Neural crest cell (in vitro differentiated cells): ENCODE data around the gene MYO1B. TPM values are rescaled to one million over a fixed set of nuclear protein-coding genes. Genes with fewer than 3 reads are reported as not detected.

Source experiments
- DNase-seq: peaks from one replicate; pipeline ENCODE4 v3.0.0; 2021; ENCODE audit warnings: low read depth, mixed read lengths, low spot score
- H3K27ac Mint-ChIP-seq: one replicate; pipeline ENCODE4 v1.8.0; 2021; ENCODE audit warnings: mild to moderate bottlenecking, mixed read lengths; ENCODE audit not compliant: unreplicated experiment
- H3K27me3 Mint-ChIP-seq: 2 replicates; pipeline ENCODE4 v1.8.0; 2021; ENCODE audit warnings: low read depth, mild to moderate bottlenecking, mixed read lengths
- H3K36me3 Mint-ChIP-seq: 2 replicates; pipeline ENCODE4 v1.8.0; 2021; ENCODE audit warnings: low read depth, mild to moderate bottlenecking, mixed read lengths
- H3K4me1 Mint-ChIP-seq: 2 replicates; pipeline ENCODE4 v1.8.0; 2021; ENCODE audit warnings: mixed read lengths
- H3K4me3 Mint-ChIP-seq: one replicate; pipeline ENCODE4 v1.8.0; 2021; ENCODE audit warnings: mild to moderate bottlenecking, mixed read lengths
- H3K9me3 Mint-ChIP-seq: 2 replicates; pipeline ENCODE4 v1.8.0; 2021; ENCODE audit warnings: mixed read lengths
- total RNA-seq: library from RNA; stranded (reverse); gene quantifications from 2 replicates; pipeline ENCODE4 v1.2.1, GENCODE V29; 2021
- TF ChIP-seq, protein P1 (sequence below): fragments of 200-600 bp; sonication (generic); conservative IDR thresholded peaks from 2 replicates; pipeline ENCODE4 v1.5.0; 2021; ENCODE audit warnings: antibody characterized with exemption, mild to moderate bottlenecking

The MYO1B gene
- total RNA-seq, 1 donor from 2014 or later, result 116 TPM

DNA sequence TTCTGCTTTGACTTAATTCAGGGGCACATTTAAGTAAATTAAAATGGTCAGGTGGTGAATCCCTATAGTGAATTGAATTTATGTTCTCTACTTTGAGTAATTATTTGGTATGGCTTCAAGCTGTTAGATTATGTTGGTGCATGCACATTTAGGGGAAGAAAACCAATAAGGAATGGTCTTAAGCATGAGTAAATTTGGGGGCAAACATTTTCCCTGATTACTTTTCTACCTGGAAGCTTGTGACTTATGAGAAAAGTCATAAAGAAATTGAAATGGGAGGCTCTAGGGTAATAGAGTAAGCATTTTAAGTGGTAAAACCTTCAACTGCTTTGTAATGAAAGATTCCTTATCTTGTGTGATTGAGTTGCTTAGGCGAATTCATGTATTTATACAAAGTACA is 112.5 kb downstream of the MYO1B start:
- no peaks in the 10 kb centered on the region for H3K9me3 Mint-ChIP-seq
- no peak overlapping the region for H3K4me3 Mint-ChIP-seq
- H3K27ac Mint-ChIP-seq, result no peak overlapping the region
- no peaks in the 10 kb centered on the region for H3K4me1 Mint-ChIP-seq
- H3K36me3 Mint-ChIP-seq, result peaks cover 27% of the 10 kb centered on the region
- no peaks in the 10 kb centered on the region for H3K27me3 Mint-ChIP-seq
- no peak for DNase-seq
- TF ChIP-seq, protein P1, sequence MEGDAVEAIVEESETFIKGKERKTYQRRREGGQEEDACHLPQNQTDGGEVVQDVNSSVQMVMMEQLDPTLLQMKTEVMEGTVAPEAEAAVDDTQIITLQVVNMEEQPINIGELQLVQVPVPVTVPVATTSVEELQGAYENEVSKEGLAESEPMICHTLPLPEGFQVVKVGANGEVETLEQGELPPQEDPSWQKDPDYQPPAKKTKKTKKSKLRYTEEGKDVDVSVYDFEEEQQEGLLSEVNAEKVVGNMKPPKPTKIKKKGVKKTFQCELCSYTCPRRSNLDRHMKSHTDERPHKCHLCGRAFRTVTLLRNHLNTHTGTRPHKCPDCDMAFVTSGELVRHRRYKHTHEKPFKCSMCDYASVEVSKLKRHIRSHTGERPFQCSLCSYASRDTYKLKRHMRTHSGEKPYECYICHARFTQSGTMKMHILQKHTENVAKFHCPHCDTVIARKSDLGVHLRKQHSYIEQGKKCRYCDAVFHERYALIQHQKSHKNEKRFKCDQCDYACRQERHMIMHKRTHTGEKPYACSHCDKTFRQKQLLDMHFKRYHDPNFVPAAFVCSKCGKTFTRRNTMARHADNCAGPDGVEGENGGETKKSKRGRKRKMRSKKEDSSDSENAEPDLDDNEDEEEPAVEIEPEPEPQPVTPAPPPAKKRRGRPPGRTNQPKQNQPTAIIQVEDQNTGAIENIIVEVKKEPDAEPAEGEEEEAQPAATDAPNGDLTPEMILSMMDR, result no peak

DNA sequence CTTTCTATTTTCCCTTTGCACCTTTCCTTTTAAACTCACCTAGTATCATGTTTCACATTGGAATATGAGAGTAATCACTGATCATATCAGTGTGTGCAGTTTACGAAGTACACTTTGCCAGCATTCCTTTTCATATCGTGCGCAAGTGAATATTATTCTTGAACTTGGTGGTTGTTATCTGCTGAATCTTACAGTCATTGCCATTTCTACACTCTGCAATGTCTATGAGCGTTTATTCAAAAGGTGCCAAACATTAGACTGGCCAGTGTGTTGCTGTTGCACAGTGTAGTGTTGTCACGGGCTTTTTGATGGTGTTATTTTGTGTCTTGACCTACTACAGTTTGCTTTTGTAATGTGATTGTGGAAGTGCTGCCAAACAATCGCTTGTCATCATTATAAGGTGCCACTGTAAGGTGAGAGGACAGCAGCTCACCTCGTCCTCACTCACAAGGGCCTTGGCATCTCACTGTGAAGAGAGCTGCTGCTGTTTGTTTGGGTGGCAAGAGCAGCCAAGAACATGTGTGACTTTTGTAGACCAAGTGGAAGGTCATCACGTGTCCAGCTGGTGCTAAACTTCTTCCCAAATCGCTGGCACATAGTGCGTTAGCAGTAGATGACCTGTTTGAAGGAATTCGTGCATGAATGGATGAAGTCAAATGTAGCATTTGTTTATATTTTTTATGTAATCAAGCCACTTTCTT is 113.3 kb downstream of the MYO1B start:
- no peak for DNase-seq
- Mint-ChIP-seq H3K9me3 (no peaks in the 10 kb centered on the region), H3K4me1 (no peaks in the 10 kb centered on the region), H3K36me3 (peaks cover 22% of the 10 kb centered on the region), H3K4me3 (no peak overlapping the region), H3K27ac (no peak overlapping the region), H3K27me3 (no peaks in the 10 kb centered on the region)
- TF ChIP-seq, protein P1, result no peak

DNA sequence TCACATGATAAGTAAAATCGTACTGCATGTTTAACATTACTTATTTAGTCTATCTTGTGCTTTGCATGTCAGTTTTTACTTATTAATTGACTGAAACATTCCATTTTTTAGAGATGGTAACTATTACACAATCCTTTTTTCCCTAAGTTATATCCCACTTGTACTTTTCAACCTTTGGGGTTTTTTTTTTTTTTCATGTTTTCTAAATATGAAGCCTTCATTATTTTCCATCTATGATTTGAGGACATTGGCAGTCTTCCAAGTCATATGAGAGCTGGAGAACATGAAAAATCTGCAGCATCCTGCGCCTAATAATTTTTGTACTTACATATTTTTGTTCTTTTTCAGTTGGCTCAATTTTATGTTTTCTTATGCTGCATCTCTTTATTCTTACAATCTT is 113.9 kb downstream of the MYO1B start:
- Mint-ChIP-seq H3K9me3 (no peaks in the 10 kb centered on the region), H3K27me3 (no peaks in the 10 kb centered on the region), H3K36me3 (peaks cover 27% of the 10 kb centered on the region), H3K4me1 (no peaks in the 10 kb centered on the region), H3K27ac (no peak overlapping the region), H3K4me3 (no peak overlapping the region)
- DNase-seq, result no peak
- TF ChIP-seq, protein P1, result no peak

DNA sequence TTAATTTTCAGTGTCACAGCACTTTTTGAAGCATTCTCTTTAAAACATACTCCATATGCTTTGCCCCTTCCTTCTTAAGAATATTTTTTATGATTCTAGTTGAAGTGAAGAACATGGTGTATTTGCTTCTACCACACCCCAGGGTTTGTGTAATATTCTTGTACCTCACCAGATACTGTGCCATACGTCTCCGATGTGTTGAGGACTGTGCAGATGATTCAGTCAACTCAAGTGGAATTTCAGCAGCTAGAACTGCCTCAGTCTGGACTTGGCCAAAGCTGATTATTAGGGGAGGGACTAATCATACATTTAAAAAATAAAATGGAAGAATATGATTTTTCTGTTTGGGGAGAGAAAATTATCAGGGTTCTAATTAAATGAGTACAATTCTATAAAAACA is 115.7 kb downstream of the MYO1B start:
- Mint-ChIP-seq H3K36me3 (peaks cover 20% of the 10 kb centered on the region), H3K9me3 (no peaks in the 10 kb centered on the region), H3K27me3 (no peaks in the 10 kb centered on the region), H3K4me1 (no peaks in the 10 kb centered on the region), H3K4me3 (no peak overlapping the region), H3K27ac (no peak overlapping the region)
- TF ChIP-seq, protein P1, result no peak
- no peak for DNase-seq

DNA sequence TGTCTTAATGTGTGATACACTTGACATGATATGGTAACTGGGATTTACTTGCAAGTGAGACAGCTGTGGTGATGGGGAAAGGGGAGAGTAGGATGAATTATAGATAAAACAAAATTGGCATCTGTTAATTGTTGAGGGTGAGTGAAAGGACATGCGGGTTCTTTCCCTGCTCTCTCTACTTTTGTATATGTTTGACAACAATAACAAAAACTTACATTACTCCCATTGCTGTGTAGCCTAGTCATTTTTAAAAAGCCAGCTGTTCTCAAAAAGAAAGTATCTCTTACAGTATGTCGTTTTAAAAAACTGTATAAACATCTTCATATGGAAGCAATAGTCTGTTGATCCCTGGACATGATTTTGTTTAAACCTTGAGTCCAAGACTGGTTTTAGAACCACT is 117.6 kb downstream of the MYO1B start:
- DNase-seq, result no peak
- Mint-ChIP-seq H3K27ac (no peak overlapping the region), H3K4me1 (no peaks in the 10 kb centered on the region), H3K4me3 (no peak overlapping the region), H3K36me3 (peaks cover 15% of the 10 kb centered on the region), H3K9me3 (no peaks in the 10 kb centered on the region), H3K27me3 (no peaks in the 10 kb centered on the region)
- TF ChIP-seq, protein P1, result no peak
